ENCODE measurements around the gene SRD5A3. TPM values are rescaled to one million over a fixed set of nuclear protein-coding genes. Genes with fewer than 3 reads are reported as not detected.

Gene SRD5A3
- total and polyA plus RNA-seq, 9 of the 15 experiments (the other 6 are each of a cell fraction or from before 2014, with no cell fraction given) = 2.5 to 37.0 (median 13.3) TPM

DNA sequence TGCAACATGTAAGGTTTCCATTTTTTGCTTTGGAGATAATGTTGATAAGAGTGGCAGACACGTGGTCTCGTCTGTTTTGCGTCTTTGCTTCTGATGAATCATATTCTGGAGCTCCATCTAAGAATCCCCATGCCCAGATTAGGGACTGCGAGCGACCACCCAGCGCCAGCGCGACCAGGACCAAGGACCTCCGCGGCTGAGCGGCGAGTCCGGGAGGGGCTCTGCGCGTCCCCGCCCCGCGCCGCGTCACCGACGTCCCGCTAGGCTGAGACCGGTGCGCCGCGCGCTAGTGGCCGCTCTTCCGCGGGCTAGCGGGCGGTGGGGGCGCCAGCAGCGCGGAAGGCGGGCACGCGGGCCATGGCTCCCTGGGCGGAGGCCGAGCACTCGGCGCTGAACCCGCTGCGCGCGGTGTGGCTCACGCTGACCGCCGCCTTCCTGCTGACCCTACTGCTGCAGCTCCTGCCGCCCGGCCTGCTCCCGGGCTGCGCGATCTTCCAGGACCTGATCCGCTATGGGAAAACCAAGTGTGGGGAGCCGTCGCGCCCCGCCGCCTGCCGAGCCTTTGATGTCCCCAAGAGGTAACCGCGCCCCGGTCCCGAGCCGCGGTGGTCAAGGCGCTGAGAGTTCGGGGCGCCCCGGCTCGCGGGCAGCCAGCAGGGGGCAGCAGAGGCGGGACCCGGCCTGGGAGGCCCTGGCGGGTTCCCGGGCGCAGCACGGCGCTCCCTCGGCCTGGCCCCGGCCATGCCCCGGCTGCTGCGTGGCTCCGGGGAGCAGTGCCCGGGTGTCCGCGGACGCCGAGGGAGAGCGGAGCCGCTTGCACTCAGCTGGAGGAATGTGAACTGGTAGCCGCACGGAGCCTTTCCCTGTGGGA lies at the start of gene SRD5A3 (continued):
- TF ChIP-seq NR2C2 (CRISPR knock-in tag; IDR thresholded peaks at IDR 0.05) = peak; percentile 58; the same call in 1 of the 2 replicates
- peak; percentile 56; the same call in 1 of the 2 replicates for TF ChIP-seq NR2C2 (tag; IDR thresholded peaks at IDR 0.05)
- TF ChIP-seq GTF3C2 (IDR thresholded peaks at IDR 0.05; ENCODE audit: borderline replicate concordance, extremely low read depth, insufficient read length) = no peak
- TF ChIP-seq MED1 (CRISPR knock-in tag; IDR thresholded peaks at IDR 0.05; ENCODE audit: borderline replicate concordance) = no peak
- TF ChIP-seq BCOR (IDR thresholded peaks at IDR 0.05) = peak; percentile 30; the same call in 1 of the 2 replicates
- no peak for TF ChIP-seq HOXB6 (CRISPR knock-in tag; IDR thresholded peaks at IDR 0.05; ENCODE audit: borderline replicate concordance)
- TF ChIP-seq SRF (CRISPR knock-in tag; IDR thresholded peaks at IDR 0.05) = peak in 1 of 2 experiments; percentile 7; a peak in 1 of 4 replicates
- no peak for TF ChIP-seq BCL6 (CRISPR knock-in tag; IDR thresholded peaks at IDR 0.05)
- no peak for TF ChIP-seq COPS2 (conservative IDR thresholded peaks at IDR 0.05)
- TF ChIP-seq ZNF740 (CRISPR knock-in tag; IDR thresholded peaks at IDR 0.05) = peak; percentile 87
- TF ChIP-seq ZNF740 (tag; IDR thresholded peaks at IDR 0.05) = no peak
- TF ChIP-seq ZNF23 (CRISPR knock-in tag; IDR thresholded peaks at IDR 0.05) = no peak
- peak; percentile 96 for TF ChIP-seq TCF7 (IDR thresholded peaks at IDR 0.05; ENCODE audit: borderline replicate concordance)
- TF ChIP-seq RBM17 (IDR thresholded peaks at IDR 0.05; ENCODE audit: borderline replicate concordance, low read depth, low read length) = no peak
- TF ChIP-seq FOXK1 (CRISPR knock-in tag; IDR thresholded peaks at IDR 0.05; ENCODE audit: borderline replicate concordance) = no peak
- 0 out of 4 replicates have a peak, but pooled peaks of 1 of the 2 experiments have one; percentile 44 for TF ChIP-seq KDM4B (IDR thresholded peaks at IDR 0.05; ENCODE audit: borderline replicate concordance in 2 of 2, low read depth in 1 of 2)
- TF ChIP-seq NRF1 (conservative IDR thresholded peaks at IDR 0.05 in 1 of 2, IDR thresholded peaks at IDR 0.05 in 1 of 2) = peak; percentile 81 to 83
- no peak for TF ChIP-seq PHTF2 (CRISPR knock-in tag; IDR thresholded peaks at IDR 0.05)
- TF ChIP-seq NFIX (CRISPR knock-in tag; IDR thresholded peaks at IDR 0.05; ENCODE audit: low read depth) = no peak
- TF ChIP-seq HDGF (IDR thresholded peaks at IDR 0.05) = no peak
- TF ChIP-seq ZNF77 (CRISPR knock-in tag; IDR thresholded peaks at IDR 0.05) = no peak
